HG03460 (cell line): ENCODE results near the gene SLC25A33.
A peak's percentile ranks its signal among the peaks of the same experiment; 100 is the strongest.
"Not testable (repeated sequence)": the region's sequence is repeated elsewhere in the genome, so short reads cannot be mapped to it uniquely, and the experiment has no call there.

ENCODE experiments used
- ATAC-seq: cut with Tn5 transposase; IDR thresholded peaks from one replicate; pipeline ENCODE4 v1.9.1; 2021; ENCODE audit not compliant: unreplicated experiment

The SLC25A33 gene, protein sequence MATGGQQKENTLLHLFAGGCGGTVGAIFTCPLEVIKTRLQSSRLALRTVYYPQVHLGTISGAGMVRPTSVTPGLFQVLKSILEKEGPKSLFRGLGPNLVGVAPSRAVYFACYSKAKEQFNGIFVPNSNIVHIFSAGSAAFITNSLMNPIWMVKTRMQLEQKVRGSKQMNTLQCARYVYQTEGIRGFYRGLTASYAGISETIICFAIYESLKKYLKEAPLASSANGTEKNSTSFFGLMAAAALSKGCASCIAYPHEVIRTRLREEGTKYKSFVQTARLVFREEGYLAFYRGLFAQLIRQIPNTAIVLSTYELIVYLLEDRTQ

DNA sequence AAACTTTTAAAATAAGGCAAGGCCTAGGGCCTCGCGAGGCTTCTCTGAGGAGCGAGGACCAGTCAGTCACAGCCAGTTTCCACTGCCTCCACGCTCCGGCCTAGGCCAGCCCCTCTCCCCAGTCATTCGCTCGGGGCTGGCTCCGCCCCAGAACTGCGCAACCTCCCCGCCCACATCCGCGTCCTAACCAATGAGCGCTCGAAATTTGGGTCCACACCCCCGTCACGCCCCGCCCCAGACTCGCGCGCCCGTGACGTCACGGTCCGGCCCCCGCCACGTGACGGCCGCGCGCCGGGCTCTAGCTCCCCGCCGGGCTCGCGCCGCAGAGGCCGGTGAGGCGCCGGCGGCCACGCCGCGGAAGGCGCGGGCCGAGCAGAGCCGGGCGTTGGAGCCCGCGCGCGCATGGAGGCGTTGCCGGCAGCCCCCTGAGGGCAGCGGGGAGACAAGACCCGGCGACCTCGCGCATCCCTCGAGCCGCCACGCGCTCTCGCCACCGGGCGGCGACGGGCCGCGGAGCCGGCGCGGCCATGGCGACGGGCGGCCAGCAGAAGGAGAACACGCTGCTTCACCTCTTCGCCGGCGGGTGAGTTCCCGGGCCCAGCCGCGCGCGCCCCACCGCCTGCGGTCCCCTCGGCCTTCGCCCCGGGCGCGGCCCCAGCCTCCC, at the start of gene SLC25A33:
Gene SLC25A33 (plus strand): TSS at position 301 of the 664 bp plus-strand sequence. CDS start 227 bp downstream, at position 528.
- ATAC-seq, result peak; percentile 92

GRCh38 chr1:9490605-9491339, 48.5 kb upstream of the SLC25A33 start:
- no peak for ATAC-seq

GRCh38 chr1:9493326-9493725, 45.9 kb upstream of the SLC25A33 start:
- ATAC-seq, result no peak

DNA sequence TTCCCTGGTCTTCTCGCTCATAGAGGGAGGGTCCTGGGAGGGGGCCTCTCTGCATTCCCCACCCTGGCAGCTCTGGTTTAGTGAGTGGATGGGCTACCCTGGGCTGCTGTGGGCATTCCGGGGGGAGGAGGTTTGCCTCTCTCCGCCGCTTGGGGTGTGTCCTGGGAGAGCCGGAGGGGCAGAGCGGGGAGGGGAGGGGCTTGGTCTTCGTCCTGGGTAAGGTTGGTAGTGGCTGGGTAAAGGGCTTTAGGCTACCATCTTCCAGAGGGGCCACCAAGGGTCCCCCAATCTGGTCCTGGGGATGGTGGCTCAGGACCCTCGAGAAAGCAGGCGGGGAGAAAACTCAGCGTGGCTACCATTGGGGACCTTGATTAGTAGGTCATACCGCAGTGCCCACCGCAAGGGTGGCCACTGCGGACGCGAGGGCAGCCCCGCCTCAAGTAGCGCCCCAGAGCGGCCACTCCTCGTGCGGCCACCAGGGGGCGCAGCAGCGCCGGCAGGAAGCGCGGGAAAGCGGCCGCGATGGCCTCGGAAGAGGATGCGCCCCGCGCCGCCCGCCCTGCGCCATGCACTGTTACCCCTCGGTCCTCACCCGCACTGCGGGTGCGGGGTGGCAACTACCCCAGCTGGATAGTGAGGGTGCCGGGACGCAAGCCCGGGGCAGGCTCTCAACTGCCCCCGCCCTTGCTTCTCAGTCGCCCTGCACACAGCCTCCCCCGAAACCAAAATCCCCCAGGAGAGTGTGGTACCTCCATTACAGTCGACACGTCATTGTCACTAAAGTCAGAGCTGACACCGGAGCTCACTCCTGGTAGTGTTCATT, 44.1 kb upstream of the SLC25A33 start:
- ATAC-seq, result no peak

- ATAC-seq, result no peak
Observed at GRCh38 chr1:9495854-9496374, 43.4 kb upstream of the SLC25A33 start.

- no peak for ATAC-seq
Observed at GRCh38 chr1:9500756-9501754, 38.2 kb upstream of the SLC25A33 start.

DNA sequence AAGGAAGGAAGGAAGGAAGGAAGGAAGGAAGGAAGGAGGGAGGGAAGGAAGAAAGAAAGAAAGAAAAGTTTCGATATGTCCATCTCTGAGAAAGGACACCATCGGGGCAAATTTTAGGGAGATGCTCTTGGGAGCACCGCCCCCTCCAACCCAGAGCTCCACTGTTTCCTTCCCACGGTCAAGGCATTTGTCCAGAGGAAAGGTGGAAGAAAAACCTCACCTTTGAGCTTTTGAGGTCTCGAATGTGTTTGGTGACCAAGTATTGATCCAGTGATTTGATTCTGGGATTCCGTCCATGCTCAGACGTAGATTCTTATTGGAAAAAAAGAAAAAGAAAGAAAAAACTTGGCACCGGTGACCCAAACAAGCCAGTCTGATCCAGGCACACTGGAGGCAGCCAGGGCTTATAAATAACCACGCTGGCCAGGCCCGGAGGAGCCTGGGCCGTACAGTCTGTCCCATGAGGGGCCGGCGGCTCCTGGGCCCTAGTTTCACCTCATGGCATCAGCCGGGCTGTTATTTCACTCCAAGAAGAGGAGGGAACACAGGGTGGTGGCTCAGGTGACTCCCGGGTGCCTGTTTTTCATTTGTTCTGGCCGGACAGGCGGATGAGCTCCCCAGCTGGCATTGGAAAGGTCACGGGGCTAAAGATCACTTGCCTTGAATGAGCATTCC, 36.1 kb upstream of the SLC25A33 start:
- no peak for ATAC-seq

DNA sequence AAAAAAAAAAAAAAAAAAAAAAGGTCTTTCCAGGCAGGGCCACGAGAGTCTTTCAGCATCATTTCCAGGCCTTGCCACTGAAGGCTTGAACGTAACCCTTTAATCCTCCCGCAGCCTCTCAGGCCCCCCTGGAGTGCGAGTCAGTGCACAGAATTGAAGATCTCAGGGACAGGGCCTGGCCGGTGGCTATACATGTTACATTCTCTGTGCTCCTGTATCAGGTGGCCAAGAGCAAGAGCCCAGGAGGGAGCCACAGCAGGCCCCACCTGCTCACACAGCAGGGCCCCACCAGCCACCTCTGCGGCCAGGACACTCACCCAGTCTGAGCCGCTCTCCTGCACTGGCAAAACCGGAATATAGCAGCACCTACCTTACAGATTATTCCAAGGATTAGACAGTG, 34.1 kb upstream of the SLC25A33 start:
- ATAC-seq, result no peak

DNA sequence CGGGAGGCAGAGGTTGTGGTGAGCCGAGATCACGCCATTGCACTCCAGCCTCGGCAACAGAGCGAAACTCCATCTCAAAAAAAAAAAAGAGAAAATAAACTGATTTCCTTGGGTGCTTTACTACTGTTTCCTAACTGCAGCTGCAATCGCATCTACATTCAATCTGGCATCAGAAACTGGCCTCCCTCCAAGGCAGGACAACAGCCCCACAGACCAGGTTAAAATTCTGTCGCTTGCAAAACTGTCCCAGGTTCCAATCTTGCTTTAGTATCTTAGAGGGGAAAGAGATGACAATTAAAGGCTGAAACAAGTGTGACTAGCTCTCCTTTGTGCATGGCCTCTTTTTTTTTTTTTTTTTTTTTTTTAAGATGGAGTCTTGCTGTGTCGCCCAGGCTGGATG, 32.4 kb upstream of the SLC25A33 start:
- ATAC-seq, result no peak

DNA sequence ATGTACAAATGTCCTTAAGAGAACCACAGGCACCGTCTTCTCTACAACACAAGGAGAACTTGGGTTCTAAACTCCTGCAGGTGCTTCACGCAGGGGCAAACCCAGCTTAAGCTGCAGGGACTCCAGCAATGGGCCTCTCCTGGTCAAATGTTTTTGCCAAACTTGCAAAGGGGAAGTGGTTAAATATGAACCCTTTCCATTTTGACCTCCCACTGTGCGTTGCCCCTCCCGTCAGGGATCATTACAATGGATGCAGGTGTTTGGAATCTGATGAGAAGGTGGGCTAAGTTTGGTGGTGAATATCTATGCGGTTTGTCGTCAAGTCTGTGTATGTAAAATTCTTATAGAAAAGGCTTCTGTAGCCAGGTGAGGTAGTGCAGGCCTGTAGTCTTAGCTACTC, 29.1 kb upstream of the SLC25A33 start:
- no peak for ATAC-seq

- not testable (repeated sequence) for ATAC-seq
Observed at GRCh38 chr1:9515550-9515949, 23.7 kb upstream of the SLC25A33 start.

DNA sequence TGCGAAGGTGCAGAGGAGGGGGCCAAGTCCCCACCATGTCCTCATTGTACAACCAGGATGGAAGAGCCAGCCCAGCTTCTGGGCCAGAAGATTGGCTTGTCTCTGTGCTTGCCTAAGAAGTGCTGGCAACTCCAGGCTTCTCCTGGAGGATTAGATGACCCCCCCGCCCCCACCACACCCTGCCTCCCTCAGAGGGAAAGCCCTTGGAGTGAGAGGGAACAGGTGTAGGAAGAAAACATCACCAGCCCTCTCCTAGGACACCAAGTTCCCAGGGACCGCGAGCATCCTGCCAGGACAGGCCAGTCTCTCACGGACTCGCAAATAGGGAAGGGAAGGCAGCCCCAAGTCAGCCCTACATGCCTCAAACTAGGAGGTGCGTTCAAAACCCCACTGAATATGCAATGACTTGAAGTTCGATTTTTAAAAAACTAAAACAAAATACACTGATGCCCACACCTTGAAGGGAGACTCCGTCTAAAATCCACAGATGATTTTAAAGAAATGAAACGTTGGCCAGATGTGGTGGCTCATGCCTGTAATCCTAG, 20.7 kb upstream of the SLC25A33 start:
- ATAC-seq, result no peak

DNA sequence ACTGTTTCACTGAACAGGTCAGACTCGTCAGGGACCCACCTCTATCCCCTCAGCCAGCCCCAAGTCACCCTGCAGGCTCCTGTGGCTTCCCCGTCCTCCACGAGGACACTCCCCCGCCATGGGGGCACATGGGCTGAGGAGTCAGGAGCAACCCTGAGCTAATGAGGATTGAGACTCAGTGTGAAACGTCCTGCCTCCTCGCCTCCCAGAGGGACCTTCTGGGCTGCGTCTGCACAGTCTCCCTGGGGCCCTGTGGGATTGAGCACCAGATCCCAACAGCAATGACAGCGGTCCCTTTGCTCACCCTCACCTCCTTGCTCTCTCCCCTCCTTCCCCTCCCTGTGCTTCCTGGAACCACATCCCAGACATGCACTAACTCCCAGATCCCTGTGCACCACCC, 18.9 kb upstream of the SLC25A33 start:
- ATAC-seq, result no peak

DNA sequence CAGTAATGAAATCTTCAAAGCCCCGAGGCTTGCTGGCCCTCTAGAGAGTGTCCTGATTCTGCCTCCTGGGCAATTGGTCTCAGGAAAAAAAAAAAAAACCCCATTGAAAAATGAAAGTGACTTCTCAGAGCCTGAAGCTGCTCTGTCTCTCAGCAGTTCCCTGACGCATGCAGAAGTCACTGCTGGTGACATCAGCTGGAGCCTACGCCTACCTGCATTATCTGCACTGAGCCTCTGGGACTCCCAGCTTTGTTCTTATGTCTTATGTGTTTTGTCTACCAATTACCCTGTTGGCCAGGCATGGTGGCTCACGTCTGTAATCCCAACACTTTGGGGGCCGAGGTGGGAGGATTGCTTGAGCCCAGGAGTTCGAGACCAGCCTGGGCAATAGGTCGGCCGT, 10.1 kb upstream of the SLC25A33 start:
- ATAC-seq, result no peak

DNA sequence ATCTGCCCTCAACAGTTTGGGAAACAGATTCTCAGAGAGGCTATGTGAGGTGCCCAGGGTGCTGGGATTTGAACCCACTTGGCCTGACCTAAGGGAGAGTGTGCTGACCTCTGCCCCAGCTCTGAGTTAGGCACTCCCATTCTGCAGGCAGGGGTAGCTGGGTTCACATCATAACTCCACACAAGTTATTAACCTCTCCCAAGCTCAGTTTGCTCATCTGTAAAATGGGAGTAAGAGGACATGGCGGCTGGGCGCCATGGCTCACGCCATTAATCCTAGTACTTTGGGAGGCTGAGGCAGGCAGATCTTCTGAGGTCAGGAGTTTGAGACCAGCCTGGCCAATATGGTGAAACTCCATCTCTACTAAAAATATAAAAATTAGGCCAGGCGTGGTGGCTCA, 8.9 kb upstream of the SLC25A33 start:
- no peak for ATAC-seq

DNA sequence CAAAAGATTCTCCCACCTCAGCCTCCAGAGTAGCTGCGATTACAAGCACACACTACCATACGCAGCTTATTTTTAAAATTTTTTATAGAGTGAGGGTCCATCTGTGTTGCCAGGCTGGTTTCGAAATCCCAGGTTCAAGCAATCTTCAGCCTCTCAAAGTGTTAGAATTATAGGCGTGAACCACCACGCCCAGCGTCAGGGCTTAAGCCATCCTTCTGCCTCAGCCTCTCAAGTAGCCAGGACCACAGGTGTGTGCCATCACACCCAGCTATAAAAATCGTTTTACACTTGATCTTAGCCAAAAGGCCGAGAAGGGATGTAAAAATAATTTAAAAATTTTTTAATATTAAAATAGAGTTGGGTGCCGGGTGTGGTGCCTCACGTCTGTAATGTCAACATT, 4.3 kb upstream of the SLC25A33 start:
- no peak for ATAC-seq

DNA sequence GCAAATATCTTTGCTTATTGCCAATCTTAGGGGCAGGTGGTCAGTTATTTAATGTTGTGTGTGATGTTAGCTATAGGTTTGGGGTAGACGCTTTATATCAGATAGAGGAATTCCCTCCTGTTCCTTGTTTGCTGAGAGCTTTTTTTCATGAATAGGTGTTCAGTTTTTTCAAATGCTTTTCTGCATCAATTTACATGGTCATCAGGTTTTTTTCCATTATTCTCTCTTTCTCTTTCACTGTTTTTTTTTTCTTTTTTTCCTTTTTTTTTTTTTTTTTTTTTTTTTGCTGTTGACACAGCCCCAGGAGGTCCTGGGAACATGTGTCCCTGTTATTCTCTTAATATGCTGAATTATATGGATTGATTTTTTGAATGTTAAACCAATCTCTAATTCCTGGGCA, 3.0 kb upstream of the SLC25A33 start:
- ATAC-seq, result no peak

DNA sequence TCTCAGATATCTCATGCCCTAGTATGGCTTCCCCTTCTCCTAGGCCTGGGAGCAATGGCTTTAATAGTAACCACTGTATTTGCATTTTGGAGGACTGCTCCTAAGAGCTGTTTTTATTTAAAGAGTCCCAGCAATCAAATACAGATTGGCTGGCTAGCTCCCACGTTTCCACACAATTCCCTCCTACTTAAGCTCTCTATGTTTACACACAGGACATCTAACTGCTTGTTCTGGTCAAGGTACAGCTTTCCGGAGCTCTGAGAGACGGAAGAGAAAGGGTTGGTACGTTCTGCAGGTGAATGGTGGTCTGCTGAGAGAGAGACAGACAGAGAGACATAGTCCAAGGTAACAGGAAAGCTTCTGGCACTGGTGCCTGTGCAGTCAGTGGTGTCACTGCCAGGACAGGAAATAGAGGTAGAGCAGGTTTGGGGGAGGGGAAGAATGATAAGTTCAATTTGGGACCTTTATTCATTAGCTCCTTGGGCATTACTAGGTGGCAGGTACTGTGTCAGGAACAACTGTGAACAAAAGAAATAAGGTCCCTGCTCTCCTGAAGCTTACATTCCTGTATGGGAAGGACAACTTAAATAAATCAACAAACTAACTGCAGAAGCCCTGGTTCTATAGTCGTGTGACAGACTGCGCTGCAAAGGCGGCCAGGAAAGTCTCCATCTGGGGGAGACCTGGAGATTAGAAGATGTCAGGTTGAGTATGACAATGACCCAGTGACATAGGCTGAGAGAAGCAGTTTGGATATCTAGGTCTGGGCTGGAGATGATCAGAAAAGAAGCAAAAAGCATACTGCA, 1.2 kb upstream of the SLC25A33 start:
- ATAC-seq, result no peak
